ENCODE results near the gene LTBP1. TPM values are rescaled to one million over a fixed set of nuclear protein-coding genes. Genes with fewer than 3 reads are reported as not detected.
"Not testable (repeated sequence)": the region's sequence is repeated elsewhere in the genome, so short reads cannot be mapped to it uniquely, and the experiment has no call there.

LTBP1 gene
- total and polyA plus RNA-seq, 2 experiments from 2014 or later: 157 to 211 TPM

DNA sequence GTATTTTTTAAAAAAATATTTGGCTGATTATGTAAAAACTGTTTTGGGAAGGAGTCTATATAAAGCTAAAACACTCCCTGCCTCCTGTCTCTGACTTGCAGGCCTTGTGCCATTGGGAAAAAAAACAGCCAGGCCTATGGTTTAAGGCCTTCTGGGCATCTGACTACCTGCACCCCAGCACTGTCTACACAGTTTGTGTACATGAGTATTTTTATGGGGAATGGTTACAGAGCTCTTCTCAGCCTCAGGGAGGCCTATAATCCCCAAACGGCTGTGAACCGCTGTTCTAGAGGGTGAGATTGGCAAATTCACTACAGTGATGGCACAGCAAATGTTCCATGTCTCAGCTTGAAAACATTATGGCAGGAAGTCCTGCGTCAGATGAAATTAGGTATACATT is 96.1 kb downstream of the LTBP1 start:
- no peak for DNase-seq

DNA sequence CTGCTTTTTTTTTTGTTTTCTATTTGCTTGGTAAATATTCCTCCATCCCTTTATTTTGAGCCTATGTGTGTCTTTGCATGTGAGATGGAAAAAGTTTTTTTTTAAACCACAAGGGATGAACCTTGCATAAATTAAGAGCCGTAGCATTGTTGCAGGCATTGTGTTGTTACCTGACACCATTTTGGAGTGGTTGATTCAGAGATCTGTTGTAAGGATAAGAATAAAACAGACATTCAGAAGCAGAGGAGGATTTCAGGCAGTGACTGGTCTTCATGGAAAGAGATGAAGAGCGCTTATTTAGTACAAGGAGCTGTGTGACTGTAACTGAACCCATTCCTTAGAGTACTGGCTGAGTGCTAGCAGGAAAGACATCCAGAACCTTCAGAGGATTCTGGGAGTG is 101.2 kb downstream of the LTBP1 start:
- H3K4me3 ChIP-seq: no peak overlapping the region
- H3K79me2 ChIP-seq (ENCODE audit: insufficient read depth): no peaks in the 10 kb centered on the region
- peaks cover 18% of the 10 kb centered on the region for H3F3A ChIP-seq (ENCODE audit: insufficient read depth)
- no peak overlapping the region for H3K4me2 ChIP-seq (ENCODE audit: unreplicated experiment)
- TF ChIP-seq EZH2phosphoT487 (IDR thresholded peaks at IDR 0.05; ENCODE audit: insufficient read depth, low read depth) (no peak), EZH2 (IDR thresholded peaks at IDR 0.05; ENCODE audit: insufficient read depth, poor library complexity, severe bottlenecking) (no peak)
- no peaks in the 10 kb centered on the region for H3K27me3 ChIP-seq (replicated peaks; ENCODE audit: insufficient read depth)
- H3K9ac ChIP-seq: no peak overlapping the region
- no peaks in the 10 kb centered on the region for H3K36me3 ChIP-seq (ENCODE audit: low read depth)
- H3K4me1 ChIP-seq (ENCODE audit: insufficient read depth): peaks cover 17% of the 10 kb centered on the region
- in situ Hi-C loops (cut with MboI): loop anchor here (25.0 kb wide), 1 partner anchor 539 kb away; the partner anchor contains the start of gene FAM98A
- no peaks in the 10 kb centered on the region for H3K9me3 ChIP-seq (ENCODE audit: low read depth)
- no peak overlapping the region for H3K27ac ChIP-seq
- no peaks in the 10 kb centered on the region for H3K9me2 ChIP-seq (ENCODE audit: insufficient read depth)
- no peak overlapping the region for H2AFZ ChIP-seq
- no peak for DNase-seq
- no peaks in the 10 kb centered on the region for H4K20me1 ChIP-seq (ENCODE audit: insufficient read depth)
- WGBS, 2 experiments (ENCODE audit: low coverage in 1 of 2, low lambda C conversion rate in 2 of 2, missing lambda C conversion rate in 2 of 2): 28 to 32% methylated on average over 2 of the region's 2 CpGs

More for the DNA sequence above, 96.1 kb downstream of the LTBP1 start:
- H3F3A ChIP-seq (ENCODE audit: insufficient read depth): no peaks in the 10 kb centered on the region
- no peak overlapping the region for H3K4me2 ChIP-seq (ENCODE audit: unreplicated experiment)
- H3K4me3 ChIP-seq: no peak overlapping the region
- H3K9me2 ChIP-seq (ENCODE audit: insufficient read depth): no peaks in the 10 kb centered on the region
- H3K4me1 ChIP-seq (ENCODE audit: insufficient read depth): no peaks in the 10 kb centered on the region
- H2AFZ ChIP-seq: no peak overlapping the region
- no peak overlapping the region for H3K9ac ChIP-seq
- no peaks in the 10 kb centered on the region for H3K9me3 ChIP-seq (ENCODE audit: low read depth)
- H3K79me2 ChIP-seq (ENCODE audit: insufficient read depth): no peaks in the 10 kb centered on the region
- WGBS, 2 experiments (ENCODE audit: low coverage in 1 of 2, low lambda C conversion rate in 2 of 2, missing lambda C conversion rate in 2 of 2): 83 to 95% methylated on average over 3 of the region's 3 CpGs
- H3K36me3 ChIP-seq (ENCODE audit: low read depth): no peaks in the 10 kb centered on the region
- TF ChIP-seq EZH2phosphoT487 (IDR thresholded peaks at IDR 0.05; ENCODE audit: insufficient read depth, low read depth) (no peak), EZH2 (IDR thresholded peaks at IDR 0.05; ENCODE audit: insufficient read depth, poor library complexity, severe bottlenecking) (no peak)
- H4K20me1 ChIP-seq (ENCODE audit: insufficient read depth): no peaks in the 10 kb centered on the region
- no peak overlapping the region for H3K27ac ChIP-seq
- in situ Hi-C loops (cut with MboI): loop anchor here (25.0 kb wide), 1 partner anchor 544 kb away; the partner anchor contains the start of gene FAM98A
- no peaks in the 10 kb centered on the region for H3K27me3 ChIP-seq (replicated peaks; ENCODE audit: insufficient read depth)

DNA sequence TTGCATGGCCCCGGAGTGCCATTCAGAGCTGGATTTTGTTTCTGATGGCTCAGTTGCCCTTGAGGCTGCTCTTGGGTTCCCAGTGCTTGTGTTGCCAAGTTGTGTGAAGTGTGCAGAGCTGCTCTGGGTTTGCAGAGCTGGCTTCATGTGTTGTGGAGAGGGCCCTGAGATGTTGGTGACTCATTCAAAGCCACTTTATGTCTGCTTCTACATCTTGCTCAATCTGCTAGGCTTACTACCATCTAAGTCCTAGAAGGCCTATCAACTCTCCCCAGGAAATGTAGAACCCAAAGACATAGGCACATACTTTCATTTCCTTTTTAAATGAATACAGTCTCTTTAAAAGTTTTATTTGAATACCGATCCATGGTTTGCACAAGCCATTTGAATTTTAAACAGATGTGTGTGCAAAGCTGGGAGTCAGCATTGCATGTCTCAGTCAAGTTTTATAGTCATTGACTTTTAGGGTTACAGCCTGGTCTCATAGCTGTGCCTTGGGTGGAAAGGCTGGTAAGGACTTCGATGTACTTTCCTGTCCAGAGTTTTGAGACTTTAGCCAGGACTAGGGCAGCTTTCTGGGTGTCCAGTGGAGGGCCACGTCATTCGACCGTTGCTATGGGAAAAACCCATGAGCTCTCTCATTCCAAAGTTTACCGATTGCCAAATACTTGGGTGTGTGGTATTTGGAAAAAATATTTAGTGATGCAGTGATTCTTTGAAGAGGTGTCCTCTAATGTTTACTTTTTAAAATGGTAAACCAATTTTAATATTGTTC is 105.0 kb downstream of the LTBP1 start:
- H2AFZ ChIP-seq: peak overlapping the region; percentile 43; the same call in 1 of the 2 replicates
- peak; percentile 95 for DNase-seq
- H3K9ac ChIP-seq: peak overlapping the region; percentile 75
- 2 to 4% methylated on average over 7 of the region's 7 CpGs for whole genome bisulfite sequencing, 2 experiments (ENCODE audit: low coverage in 1 of 2, low lambda C conversion rate in 2 of 2, missing lambda C conversion rate in 2 of 2)
- in situ Hi-C loops (cut with MboI): no loop called here
- no peaks in the 10 kb centered on the region for H3K9me2 ChIP-seq (ENCODE audit: insufficient read depth)
- peak overlapping the region; percentile 96 for H3K27ac ChIP-seq
- TF ChIP-seq EZH2phosphoT487 (IDR thresholded peaks at IDR 0.05; ENCODE audit: insufficient read depth, low read depth) (no peak), EZH2 (IDR thresholded peaks at IDR 0.05; ENCODE audit: insufficient read depth, poor library complexity, severe bottlenecking) (no peak)
- no peaks in the 10 kb centered on the region for H3K27me3 ChIP-seq (replicated peaks; ENCODE audit: insufficient read depth)
- no peaks in the 10 kb centered on the region for H3K36me3 ChIP-seq (ENCODE audit: low read depth)
- no peaks in the 10 kb centered on the region for H3K9me3 ChIP-seq (ENCODE audit: low read depth)
- peaks cover 17% of the 10 kb centered on the region for H3K4me1 ChIP-seq (ENCODE audit: insufficient read depth)
- H4K20me1 ChIP-seq (ENCODE audit: insufficient read depth): no peaks in the 10 kb centered on the region
- peaks cover 18% of the 10 kb centered on the region for H3F3A ChIP-seq (ENCODE audit: insufficient read depth)
- H3K4me3 ChIP-seq: peak overlapping the region; percentile 47
- no peaks in the 10 kb centered on the region for H3K79me2 ChIP-seq (ENCODE audit: insufficient read depth)
- peak overlapping the region; percentile 79 for H3K4me2 ChIP-seq (ENCODE audit: unreplicated experiment)

DNA sequence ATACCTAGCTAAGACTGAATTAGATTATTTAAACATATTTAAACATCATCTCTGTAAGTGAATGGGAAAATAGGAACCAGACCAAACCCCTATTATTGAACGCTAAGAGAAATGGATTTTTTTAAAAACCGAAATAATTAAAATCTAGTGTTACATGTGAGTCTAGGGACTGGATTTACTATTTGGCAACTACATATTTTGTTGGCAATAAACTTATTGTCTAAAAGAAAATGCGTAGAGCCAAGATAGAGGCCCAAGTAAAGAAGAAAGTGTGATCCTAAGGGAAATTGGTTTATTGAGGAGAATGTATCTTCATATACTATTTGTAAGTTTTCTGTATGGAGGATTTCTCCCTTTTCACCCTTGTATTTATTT is 105.6 kb downstream of the LTBP1 start:
- Histone ChIP-seq H3K9me3 (ENCODE audit: low read depth) (no peaks in the 10 kb centered on the region), H3K9me2 (ENCODE audit: insufficient read depth) (no peaks in the 10 kb centered on the region), H3K4me1 (ENCODE audit: insufficient read depth) (peaks cover 17% of the 10 kb centered on the region), H3K9ac (peak overlapping the region; percentile 75), H3K36me3 (ENCODE audit: low read depth) (no peaks in the 10 kb centered on the region), H3K27ac (peak overlapping the region; percentile 96), H3K27me3 (replicated peaks; ENCODE audit: insufficient read depth) (no peaks in the 10 kb centered on the region), H3K4me3 (peak overlapping the region; percentile 47), H3K4me2 (ENCODE audit: unreplicated experiment) (peak overlapping the region; percentile 62), H2AFZ (0 out of 2 replicates have a peak overlapping the region, but pooled peaks have one; percentile 4), H3K79me2 (ENCODE audit: insufficient read depth) (no peaks in the 10 kb centered on the region), H4K20me1 (ENCODE audit: insufficient read depth) (no peaks in the 10 kb centered on the region), H3F3A (ENCODE audit: insufficient read depth) (peaks cover 18% of the 10 kb centered on the region)
- TF ChIP-seq EZH2 (IDR thresholded peaks at IDR 0.05; ENCODE audit: insufficient read depth, poor library complexity, severe bottlenecking) (no peak), EZH2phosphoT487 (IDR thresholded peaks at IDR 0.05; ENCODE audit: insufficient read depth, low read depth) (no peak)
- no peak for DNase-seq
- 22 to 24% methylated on average over 3 of the region's 3 CpGs for WGBS, 2 experiments (ENCODE audit: low coverage in 1 of 2, low lambda C conversion rate in 2 of 2, missing lambda C conversion rate in 2 of 2)
- in situ Hi-C loops (cut with MboI): no loop called here

DNA sequence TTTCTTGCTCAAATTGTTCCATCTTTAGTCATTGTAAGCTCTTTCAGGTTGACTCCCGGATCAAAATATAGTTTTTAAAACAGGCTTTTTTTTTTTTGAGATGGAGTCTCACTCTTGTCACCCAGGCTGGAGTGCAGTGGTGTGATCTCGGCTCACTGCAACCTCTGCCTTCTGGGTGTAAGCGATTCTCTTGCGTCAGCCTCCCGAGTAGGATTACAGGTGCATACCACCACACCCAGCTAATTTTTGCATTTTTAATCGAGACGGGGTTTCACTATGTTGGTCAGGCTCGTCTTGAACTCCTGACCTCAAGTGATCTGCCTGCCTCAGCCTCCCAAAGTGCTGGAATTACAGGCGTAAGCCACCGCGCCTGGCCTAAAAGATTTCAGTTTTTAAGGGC is 106.0 kb downstream of the LTBP1 start:
- H3K27ac ChIP-seq: peak overlapping the region; percentile 96
- peak overlapping the region; percentile 62 for H3K4me2 ChIP-seq (ENCODE audit: unreplicated experiment)
- H3K9me2 ChIP-seq (ENCODE audit: insufficient read depth); H3K36me3 ChIP-seq (ENCODE audit: low read depth); H2AFZ ChIP-seq; H4K20me1 ChIP-seq (ENCODE audit: insufficient read depth); DNase-seq; H3K4me3 ChIP-seq; H3K79me2 ChIP-seq (ENCODE audit: insufficient read depth); H3K9me3 ChIP-seq (ENCODE audit: low read depth); in situ Hi-C loops (cut with MboI); H3K27me3 ChIP-seq (replicated peaks; ENCODE audit: insufficient read depth): not testable (repeated sequence)
- peak overlapping the region; percentile 75; the same call in 1 of the 2 replicates for H3K9ac ChIP-seq
- peaks cover 17% of the 10 kb centered on the region for H3K4me1 ChIP-seq (ENCODE audit: insufficient read depth)
- peaks cover 18% of the 10 kb centered on the region for H3F3A ChIP-seq (ENCODE audit: insufficient read depth)
- WGBS, 2 experiments (ENCODE audit: low coverage in 1 of 2, low lambda C conversion rate in 2 of 2, missing lambda C conversion rate in 2 of 2): 89 to 94% methylated on average over 11 of the region's 11 CpGs
